Activated T-helper 1 cell treated with Interleukin-2 at 50 U/mL for 16 hours (primary cell): ENCODE measurements around the gene SPRTN.
"Not testable (repeated sequence)": the region's sequence is repeated elsewhere in the genome, so short reads cannot be mapped to it uniquely, and the experiment has no call there.

Experiments used
- DNase-seq: peaks from one replicate; pipeline ENCODE4 v3.0.0-alpha.2; 2020; ENCODE audit warnings: low read depth

SPRTN gene

GRCh38 chr1:231335663-231336602 is 2.2 kb upstream of the SPRTN start:
- no peak for DNase-seq

- no peak for DNase-seq
Measured at GRCh38 chr1:231337043-231337471, 1.0 kb upstream of the SPRTN start.

GRCh38 chr1:231337472-231338269 is 422 bp upstream of the SPRTN start, which contains the start of gene EXOC8:
Gene EXOC8 (minus strand): TSS chr1:231337852. CDS start chr1:231337745, 107 bp downstream.
- peak; percentile 97 for DNase-seq

- no peak for DNase-seq
Measured at GRCh38 chr1:231340328-231341013, 2.4 kb downstream of the SPRTN start.

GRCh38 chr1:231347961-231348360 is 9.9 kb downstream of the SPRTN start:
- no peak for DNase-seq

- DNase-seq = no peak
Measured at GRCh38 chr1:231348442-231348841, 10.3 kb downstream of the SPRTN start.

- DNase-seq = not testable (repeated sequence)
Measured at GRCh38 chr1:231348856-231349255, 10.8 kb downstream of the SPRTN start.

GRCh38 chr1:231351816-231352215 is 13.7 kb downstream of the SPRTN start:
- DNase-seq = no peak

GRCh38 chr1:231353086-231353485 is 15.0 kb downstream of the SPRTN start:
- no peak for DNase-seq

- DNase-seq = no peak
Measured at GRCh38 chr1:231354330-231355020, 16.4 kb downstream of the SPRTN start.

- no peak for DNase-seq
Measured at GRCh38 chr1:231355171-231355570, 17.1 kb downstream of the SPRTN start.

GRCh38 chr1:231357187-231357772 is 19.2 kb downstream of the SPRTN start:
- DNase-seq = no peak

- no peak for DNase-seq
Measured at GRCh38 chr1:231357831-231358354, 19.8 kb downstream of the SPRTN start.

GRCh38 chr1:231359113-231359512 is 21.0 kb downstream of the SPRTN start:
- no peak for DNase-seq

- DNase-seq = no peak
Measured at GRCh38 chr1:231362325-231362724, 24.2 kb downstream of the SPRTN start.

- DNase-seq = no peak
Measured at GRCh38 chr1:231363624-231364023, 25.5 kb downstream of the SPRTN start.

GRCh38 chr1:231364192-231364591 is 26.1 kb downstream of the SPRTN start:
- DNase-seq = no peak

- DNase-seq = no peak
Measured at GRCh38 chr1:231369282-231369681, 31.2 kb downstream of the SPRTN start.

GRCh38 chr1:231372501-231372900 is 34.4 kb downstream of the SPRTN start:
- no peak for DNase-seq

GRCh38 chr1:231374394-231374793 is 36.3 kb downstream of the SPRTN start:
- DNase-seq = no peak

GRCh38 chr1:231376101-231376500 is 38.0 kb downstream of the SPRTN start:
- no peak for DNase-seq
